Astrocyte of the hippocampus (primary cell): ENCODE measurements around the gene FADS1.
A peak's percentile ranks its signal among the peaks of the same experiment; 100 is the strongest.

Experiments used
- DNase-seq: peaks from one replicate; pipeline ENCODE4 v3.0.0; 2011; ENCODE audit warnings: low read depth, low spot score

Gene FADS1

DNA sequence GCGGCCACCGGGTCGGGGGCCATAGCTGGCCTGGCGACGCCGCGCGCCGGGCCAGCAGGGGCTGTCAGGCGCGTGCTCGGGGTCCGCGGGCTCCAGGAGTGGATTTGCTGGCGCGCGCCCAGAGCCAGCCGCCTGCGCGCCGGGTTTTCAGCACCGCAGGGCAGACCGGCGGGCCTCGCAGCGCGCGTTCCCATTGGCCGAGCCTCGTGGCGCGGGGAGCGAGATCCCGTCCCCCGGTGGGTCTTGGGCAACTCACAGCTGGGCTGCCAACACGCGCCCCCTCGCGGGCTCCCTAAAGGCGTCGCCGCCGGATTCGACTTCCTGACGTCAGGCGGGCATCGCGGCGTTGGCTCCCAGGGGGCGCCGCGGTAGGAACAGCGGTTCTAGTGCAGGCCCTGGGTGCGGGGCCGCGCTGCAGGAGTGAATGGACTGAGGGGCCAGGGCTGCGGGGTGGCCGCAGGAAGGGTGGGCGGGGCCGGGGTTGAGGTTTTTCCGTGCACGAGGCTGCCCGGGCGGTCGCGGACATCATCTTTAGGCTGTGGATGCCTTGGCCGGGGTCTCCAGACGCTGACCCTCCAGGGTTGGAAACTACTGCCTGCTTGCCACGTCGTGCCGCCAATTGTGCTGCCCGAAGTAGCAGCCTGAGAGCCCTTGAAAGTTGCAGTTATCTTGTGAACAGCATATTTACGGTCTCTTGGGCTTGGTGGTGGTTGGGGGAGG lies at the start of gene FADS1:
Gene FADS1, minus strand, starts transcription at position 268 of the 720 bp plus-strand sequence. Its CDS starts 74 bp downstream, at position 194.
- DNase-seq = peak; percentile 98

DNA sequence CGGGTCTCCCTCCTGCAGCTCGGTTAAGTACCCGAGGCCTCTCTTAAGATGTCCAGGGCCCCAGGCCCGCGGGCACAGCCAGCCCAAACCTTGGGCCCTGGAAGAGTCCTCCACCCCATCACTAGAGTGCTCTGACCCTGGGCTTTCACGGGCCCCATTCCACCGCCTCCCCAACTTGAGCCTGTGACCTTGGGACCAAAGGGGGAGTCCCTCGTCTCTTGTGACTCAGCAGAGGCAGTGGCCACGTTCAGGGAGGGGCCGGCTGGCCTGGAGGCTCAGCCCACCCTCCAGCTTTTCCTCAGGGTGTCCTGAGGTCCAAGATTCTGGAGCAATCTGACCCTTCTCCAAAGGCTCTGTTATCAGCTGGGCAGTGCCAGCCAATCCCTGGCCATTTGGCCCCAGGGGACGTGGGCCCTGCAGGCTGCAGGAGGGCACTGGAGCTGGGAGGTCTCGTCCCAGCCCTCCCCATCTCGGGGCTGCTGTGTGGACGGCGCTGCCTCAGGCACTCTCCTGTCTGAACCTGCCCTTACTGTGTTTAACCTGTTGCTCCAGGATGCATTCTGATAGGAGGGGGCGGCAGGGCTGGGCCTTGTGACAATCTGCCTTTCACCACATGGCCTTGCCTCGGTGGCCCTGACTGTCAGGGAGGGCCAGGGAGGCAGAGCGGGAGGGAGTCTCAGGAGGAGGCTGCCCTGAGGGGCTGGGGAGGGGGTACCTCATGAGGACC lies 49.6 kb upstream of the FADS1 start:
- DNase-seq = no peak

DNA sequence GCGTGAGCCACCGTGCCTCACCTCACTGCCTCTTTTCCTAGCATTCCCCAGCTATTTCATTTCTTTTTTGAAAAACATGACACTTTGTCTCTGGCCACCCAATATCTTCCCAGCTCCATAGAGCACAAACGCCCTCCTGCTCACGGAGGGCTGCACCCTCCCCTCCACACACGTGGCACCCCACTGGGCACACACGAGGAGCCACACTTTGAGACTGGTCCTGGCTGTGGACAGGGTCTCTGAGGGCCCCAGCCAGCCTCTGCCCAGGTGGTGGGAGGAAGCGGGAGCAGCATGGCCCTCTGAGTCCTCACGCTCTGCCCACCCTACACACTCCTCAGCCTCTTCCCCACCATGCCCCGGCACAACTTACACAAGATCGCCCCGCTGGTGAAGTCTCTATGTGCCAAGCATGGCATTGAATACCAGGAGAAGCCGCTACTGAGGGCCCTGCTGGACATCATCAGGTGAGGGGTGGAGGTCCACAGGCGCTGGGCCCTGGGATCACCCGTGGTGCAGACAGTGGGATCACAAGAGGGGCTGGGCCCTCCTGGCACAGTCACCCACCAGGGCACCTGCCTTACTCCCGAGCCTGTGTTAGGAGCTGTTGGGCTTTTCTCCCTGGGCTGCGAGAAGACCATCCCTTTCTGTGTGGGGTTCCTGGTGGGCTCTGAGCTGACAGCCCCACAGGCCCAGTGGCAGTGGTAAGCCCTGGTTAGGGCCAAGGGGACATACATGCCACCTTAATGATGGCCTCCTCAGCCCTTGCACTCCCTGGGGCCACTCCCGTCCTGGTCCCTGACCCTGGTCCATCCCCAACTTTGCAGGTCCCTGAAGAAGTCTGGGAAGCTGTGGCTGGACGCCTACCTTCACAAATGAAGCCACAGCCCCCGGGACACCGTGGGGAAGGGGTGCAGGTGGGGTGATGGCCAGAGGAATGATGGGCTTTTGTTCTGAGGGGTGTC lies 48.3 kb upstream of the FADS1 start:
- no peak for DNase-seq

DNA sequence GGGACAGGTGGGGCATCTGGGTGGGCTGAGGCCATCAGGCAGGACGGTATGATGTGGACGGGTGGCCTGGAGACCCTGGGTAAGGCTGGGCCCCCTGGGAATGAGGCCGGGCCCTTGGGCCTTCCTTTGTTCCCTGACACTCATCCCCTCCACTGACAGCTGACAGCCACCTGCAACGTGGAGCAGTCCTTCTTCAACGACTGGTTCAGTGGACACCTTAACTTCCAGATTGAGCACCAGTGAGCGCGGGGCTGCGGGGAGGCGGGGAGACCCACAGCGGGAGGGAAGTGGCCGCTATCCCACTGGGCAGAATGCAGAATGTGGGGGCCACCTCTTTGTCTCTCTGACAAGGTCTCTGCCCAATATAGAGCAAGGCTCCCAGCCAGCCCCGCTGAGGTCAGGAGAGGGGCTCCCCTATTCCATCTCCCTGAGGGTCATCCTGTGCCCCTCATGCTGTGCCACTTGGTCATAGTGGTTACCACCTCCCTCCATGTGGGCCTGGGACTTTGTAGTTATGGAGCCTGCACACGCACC lies 46.8 kb upstream of the FADS1 start:
- DNase-seq = no peak

DNA sequence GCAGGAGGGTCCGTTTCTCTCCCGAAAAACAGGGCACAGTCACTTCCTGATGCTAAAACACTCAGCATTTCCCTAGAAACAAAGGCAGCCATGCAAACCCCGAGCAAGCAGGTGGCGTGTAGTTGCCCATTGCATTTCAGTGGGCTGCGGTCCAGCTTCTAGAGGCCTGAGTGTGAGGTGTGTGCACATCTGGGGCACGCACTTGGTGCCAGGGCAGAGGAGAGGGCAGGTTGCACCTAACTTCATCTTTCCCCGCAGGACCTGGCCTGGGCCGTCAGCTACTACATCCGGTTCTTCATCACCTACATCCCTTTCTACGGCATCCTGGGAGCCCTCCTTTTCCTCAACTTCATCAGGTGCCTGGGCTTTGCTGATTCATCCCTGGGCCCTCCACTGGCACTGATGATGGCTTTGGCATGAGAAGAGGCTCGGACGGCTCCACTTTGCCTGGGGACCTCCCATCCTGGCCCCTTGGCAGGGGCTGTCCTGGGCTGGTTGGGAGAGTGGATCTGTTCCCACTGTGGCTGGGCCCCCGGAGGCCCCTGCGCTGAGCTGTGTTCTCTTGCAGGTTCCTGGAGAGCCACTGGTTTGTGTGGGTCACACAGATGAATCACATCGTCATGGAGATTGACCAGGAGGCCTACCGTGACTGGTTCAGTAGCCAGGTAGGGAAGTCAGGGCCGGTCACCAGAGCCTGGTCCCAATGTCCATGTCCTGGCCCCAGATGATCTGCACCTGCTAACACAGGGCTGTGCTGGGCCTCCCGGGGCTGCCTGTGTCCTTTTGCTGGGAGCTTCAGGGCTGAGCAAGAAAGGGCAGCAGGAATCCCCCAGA lies 46.1 kb upstream of the FADS1 start:
- no peak for DNase-seq

DNA sequence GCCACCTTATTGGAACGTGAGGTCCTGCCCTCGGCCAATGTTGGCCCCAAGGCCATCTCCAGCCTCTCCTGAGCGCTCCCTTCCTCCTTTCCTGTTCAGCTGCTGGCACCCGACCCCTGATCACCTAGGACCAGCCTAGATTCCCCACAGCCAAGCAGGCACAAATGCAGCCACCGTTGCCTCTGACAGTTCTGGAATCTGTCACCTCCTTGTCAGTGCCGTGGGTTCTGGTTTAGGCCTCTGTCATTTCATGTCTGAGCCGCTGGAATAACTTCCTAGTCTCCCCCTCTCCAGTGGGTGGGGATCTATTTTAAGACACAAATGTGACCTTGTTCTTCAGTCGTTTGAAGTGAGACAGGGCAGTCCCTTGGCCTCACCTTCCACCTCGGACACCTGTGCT lies 44.8 kb upstream of the FADS1 start:
- no peak for DNase-seq

DNA sequence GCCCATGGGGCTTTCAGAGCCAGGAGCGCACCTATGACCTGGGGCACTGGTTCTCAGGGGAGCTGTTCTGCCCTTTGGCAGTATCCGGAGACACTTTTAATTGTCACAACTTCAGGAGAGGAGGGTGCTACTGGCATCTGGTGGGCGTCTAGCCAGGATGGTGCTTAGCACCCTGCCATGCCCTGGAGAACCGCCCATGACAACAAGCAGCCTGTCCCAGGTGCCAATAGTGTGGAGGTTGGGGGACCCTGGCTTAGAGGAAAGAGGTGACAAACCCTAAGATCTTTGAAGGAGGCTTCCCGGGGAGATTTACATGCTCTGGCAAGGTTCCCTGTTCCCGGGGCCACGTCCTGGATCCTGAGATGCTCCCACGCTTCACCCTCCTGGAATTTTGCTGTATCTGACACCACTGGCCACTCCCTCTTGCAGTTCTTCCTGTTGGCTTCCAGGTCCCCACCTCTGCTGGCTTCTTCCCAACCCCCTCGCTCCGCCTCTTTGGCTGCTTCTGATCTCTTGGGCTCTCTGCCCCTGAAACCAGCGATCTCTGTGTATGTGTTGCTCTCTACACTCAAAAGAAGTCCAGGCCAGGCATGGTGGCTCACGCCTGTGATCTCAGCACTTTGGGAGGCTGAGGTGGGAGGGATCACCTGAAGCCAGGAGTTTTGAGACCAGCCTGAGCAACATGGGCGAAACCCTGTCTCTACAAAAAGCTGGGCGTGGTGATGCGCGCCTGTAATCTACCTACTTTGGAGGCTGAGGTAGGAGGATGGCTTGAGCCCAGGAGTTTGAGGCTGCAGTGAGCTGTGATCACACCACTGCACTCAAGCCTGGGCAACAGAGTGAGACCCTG lies 43.5 kb upstream of the FADS1 start:
- peak; percentile 37 for DNase-seq

DNA sequence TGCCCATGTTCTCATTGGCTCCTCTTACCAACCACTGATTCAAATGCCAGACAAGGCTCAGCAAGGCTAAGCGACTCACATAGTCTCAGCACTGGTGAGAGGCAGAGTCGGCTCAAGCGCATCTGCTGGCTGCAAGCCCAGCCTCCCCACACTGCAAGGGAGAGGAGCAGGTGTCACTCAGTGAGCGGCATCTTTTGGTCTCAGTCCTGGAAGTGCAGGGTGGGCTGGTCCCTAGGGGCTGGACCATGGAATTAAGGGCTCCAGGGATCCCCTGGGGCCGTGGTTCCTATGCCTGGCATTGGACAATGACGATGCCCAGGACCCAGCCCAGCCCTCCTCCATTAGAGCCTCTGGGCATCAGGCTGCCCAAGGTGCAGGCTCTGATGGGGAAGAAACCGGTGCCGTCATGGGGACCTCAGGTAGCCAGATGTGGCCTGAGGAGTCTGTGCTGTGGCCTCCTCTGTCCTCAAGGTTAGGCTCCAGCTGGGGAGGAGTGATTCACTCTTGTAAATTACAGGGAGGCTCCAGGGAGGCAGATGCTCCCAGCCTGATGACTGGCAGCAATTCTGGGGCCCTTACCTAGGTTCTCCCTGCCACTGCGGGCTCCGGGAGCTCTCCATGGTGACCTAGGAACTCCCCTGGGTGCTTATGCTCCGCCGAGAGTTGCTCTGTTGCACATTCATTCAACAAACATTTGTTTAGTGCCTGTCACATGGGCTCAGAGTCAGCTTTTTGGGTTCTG lies 39.3 kb upstream of the FADS1 start:
- DNase-seq = no peak

DNA sequence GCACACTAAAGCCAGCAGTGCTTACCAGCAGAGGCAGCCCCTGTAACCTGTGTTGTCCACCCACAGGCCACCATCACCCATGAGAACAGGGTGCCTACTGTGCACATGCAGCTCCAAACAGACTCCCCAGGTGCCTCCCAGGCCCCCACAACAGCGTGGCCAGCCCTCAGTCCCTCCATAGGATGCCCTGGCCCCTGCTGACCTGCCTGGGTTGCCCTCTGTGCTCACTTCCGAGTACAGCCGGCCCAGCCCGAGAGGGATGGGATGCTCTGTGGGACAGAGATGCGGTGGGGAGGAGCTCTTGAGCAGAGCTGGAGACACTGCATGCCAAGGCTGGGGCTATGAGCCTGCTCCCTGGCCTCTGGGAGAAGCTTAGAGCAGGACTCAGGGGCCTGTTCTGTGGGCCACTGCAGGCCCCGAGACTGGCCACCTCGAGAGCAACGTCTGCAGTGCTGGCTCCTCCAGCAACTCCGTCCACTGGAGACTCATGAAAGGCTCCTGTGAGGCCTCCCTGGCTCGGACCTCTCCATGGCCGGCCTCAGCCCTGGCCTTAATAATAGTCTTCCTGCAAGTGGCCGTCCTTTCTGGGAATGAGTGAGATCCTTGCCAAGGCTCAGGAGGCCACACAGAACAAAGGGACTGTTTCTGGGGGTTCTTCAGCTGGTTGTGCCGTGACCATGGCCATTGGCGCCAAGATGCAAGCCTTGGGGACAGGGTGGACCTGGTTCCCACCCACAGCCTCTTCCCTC lies 38.3 kb upstream of the FADS1 start:
- DNase-seq = no peak

DNA sequence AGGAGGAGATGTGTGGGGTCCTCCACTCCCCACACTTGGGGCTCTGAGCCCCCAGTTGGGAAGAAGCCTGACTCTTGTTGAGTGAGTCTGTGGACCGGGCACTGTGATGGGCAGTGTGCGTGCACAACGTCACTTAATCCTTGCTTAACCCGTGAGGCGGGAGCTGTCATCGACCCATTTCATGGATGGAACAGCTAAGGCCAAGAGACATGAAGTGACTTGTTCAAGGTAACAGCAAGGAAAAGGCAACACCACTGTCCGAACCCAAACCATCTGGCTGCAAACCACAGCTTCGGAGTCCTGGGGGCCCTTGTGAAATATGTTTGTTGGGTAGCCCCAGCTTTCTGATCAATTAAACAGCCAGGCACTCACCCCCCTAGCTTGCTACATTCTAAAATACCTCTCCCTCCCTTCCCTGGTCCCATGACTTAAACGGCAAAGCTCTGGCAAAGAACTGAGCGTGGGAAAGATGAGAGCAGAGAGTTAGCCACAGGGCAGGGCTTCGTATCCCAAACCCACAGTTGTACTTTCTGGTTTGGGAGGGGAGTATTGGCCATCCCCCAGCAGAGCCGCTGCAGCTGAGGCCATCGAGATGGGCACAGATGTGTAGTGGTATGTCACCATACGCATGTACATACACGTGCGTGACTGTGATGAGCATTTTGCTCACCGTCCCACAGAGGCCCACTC lies 37.5 kb upstream of the FADS1 start:
- no peak for DNase-seq

DNA sequence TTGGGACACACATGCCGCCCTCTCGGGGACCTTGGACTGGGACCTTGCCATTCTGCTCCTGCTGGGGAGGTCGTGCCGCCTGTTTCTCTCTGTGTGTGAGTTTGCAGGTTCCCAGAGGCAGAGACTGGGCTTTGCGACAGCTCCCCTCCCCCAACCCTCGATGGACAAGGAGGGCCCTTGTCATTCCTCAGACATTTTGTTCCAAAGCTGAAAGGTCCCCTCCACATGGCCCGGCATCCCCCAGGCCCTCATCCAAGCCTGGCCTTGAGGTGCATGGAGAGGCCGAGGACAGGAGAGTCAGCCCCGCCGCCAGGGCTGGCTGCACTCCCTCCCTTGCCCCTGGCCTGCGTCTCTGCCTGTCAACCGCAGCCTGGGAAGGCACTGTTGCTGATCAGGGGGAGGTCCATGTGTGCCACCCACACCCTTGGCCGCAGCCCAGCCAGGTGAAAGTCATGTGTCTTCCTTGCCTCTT lies 36.9 kb upstream of the FADS1 start:
- DNase-seq = no peak

DNA sequence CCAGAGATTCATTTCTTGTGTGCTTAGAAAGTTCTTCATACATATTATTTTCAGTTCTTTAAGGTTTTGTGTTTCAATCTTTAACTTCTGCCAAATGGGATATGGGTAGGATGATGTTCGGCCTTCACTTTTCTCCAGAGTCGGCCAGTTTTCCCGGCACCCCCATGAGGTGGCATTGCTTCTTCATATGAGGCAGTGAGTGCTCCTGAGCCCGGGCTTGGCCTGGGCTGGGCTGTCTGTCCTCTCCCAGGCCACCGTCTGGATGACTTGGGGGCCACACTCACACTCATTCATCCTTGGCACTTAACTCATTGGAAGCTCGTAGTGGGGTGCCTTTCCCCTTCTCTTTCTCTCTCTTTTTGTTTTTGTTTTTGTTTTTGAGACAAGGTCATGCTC lies 35.1 kb upstream of the FADS1 start:
- no peak for DNase-seq

DNA sequence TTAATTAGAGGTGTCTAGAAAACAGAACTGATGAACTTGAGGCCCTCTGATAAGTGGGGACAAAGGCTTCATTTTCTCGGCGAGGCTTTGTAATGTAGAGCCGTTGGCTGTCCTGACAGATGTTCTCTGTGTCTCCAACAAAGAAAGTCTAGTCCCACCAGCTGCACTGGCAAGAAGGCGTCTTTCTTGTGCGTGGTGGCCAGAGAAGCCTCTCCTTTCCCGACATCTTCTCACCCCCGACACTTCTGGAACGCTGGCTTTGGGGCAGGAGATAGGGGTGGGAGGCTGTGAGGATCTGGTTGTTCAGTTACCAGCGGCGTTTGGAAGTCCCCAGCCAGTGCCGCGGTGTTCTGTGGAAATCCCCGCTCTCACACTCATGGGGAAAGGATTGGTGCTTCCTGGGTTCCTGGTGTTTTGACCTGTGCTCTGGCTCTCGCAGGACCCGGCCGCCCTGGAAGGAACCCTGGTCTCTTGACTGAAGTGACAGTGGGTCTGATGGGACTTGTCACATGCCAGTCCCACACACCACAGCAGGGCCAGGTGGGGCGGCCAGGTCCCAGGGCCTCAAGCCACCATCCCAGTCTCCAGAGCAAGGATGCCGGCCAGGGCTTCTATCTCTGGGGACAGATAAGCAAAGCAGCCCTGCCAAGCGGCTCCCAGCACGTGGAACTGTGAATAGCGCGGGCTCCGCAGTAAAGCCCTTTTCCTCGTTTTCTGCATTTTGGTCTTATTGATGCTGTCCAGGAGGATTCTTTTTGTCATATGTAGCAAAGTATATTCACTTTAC lies 34.5 kb upstream of the FADS1 start:
- no peak for DNase-seq

DNA sequence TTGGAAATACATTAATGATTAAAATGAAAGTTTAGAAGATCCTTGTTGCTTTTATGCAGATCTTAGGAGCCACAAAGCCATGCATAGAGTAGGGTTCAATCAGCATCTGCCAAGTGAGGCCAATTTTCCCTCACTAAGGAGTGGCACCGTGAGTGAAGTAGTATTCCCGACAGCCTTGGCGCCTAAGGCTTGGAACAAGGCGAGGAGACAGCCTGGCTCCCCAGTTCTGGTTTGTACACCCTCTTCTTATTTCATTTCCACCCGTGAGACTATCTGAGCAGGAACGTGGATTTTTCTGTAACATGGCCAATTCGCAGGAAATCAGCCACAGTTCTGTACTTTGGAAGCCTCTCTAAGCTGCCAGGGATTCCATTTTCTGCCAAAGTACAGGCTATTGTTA lies 33.9 kb upstream of the FADS1 start:
- DNase-seq = peak; percentile 22

DNA sequence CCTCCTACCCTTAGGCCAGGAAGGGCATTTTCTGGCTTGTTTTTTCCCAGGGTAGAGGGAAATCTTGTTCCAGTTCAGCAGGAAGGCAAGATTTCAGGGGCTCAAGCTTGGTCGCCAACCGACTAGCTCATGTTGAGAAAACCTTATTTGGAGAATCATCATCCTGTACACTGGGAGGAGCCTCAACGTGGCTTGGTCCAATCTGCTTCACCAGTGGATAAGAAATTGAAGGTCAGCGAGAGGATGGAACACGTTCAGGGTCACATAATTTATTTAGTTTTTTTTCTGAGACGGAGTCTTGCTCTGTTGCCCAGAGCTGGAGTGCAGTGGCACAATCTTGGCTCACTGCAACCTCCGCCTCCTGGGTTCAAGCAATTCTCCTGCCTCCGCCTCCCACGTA lies 31.8 kb upstream of the FADS1 start:
- no peak for DNase-seq

DNA sequence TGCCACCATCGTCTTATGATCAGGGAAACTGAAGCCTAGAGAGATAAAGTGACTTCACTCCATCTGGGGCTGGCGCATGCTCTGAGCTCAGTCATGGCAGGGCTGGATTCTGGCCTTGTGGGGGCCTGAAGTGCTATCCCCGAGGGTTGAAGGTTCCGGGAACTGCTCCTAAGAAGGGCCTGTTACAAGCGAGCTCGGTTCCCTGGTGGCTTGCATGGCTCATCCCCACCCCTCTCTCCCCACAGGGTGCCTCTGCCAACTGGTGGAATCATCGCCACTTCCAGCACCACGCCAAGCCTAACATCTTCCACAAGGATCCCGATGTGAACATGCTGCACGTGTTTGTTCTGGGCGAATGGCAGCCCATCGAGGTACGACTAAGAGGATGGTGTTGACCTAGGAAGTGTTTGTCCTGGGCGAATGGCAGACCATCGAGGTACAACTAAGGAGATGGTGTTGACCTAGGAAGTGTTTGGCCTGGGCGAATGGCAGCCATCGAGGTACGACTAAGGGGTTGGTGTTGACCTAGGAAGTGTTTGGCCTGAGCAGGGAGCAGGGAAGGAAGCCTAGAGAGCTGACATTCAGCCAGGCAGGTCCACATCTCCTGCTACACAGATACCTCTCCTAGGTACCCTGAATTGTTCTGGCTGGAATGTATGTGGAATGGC lies 31.2 kb upstream of the FADS1 start:
- DNase-seq = no peak
